SK-N-SH (cell line): Measurements from ENCODE around the gene OR2AT4. TPM values are rescaled to one million over a fixed set of nuclear protein-coding genes. Genes with fewer than 3 reads are reported as not detected.

Experiments used
- CTCF ChIA-PET: fragments of 300-600, 350-600 bp; formaldehyde crosslinking; extraction: SDS; loops from one replicate; lab custom pipeline; 2021; lab: Yijun Ruan, JAX
- POLR2A ChIA-PET: fragments of 350-600 bp; sonication (Branson Sonifier 250); formaldehyde crosslinking; extraction: SDS; loops from one replicate; lab custom pipeline; 2020; ENCODE audit warnings: antibody characterized with exemption, inconsistent platforms; lab: Yijun Ruan, JAX
- DNase-seq: peaks from one replicate; pipeline ENCODE4 v3.0.0; 2012
- H2AFZ ChIP-seq: fragments of 200-600 bp; sonication (generic); 2 replicates; pipeline ENCODE4 v1.8.1; 2016; ENCODE audit warnings: antibody characterized with exemption, mild to moderate bottlenecking, low read depth
- H3F3A ChIP-seq: fragments of 200-600 bp; sonication (generic); replicated peaks from 2 replicates; pipeline ENCODE3; 2016; ENCODE audit warnings: antibody characterized with exemption, mild to moderate bottlenecking; ENCODE audit not compliant: insufficient read depth
- H3K27ac ChIP-seq, 2 experiments: fragments of 200-500 bp in 1 of 2; fragments of 200-600 bp in 1 of 2; sonication (Bioruptor generic) in 1 of 2; sonication (generic), shearing (Covaris generic) in 1 of 2; 2 replicates each; pipeline versions ENCODE4 v1.5.1 to v1.6.1; 2014 to 2016; ENCODE audit warnings: low read depth in 2 of 2, inconsistent platforms in 1 of 2, low read length in 1 of 2, mild to moderate bottlenecking in 1 of 2, mixed read lengths in 1 of 2
- H3K27me3 ChIP-seq: fragments of 200-600 bp; sonication (generic), shearing (Covaris generic); 2 replicates; pipeline ENCODE4 v1.6.1; 2016; ENCODE audit warnings: mixed run types; ENCODE audit not compliant: insufficient read depth
- H3K36me3 ChIP-seq, 2 experiments: fragments of 200-500 bp in 1 of 2; fragments of 200-600 bp in 1 of 2; sonication (Bioruptor generic) in 1 of 2; sonication (generic) in 1 of 2; replicated peaks in 1 of 2; 2 replicates each; pipeline versions ENCODE3 to v1.5.1; 2014 to 2016; ENCODE audit warnings: low read length in 1 of 2, mild to moderate bottlenecking in 1 of 2; ENCODE audit not compliant: insufficient read depth in 2 of 2, control insufficient read depth in 1 of 2
- H3K4me1 ChIP-seq, 2 experiments: fragments of 200-500 bp in 1 of 2; fragments of 200-600 bp in 1 of 2; sonication (Bioruptor generic) in 1 of 2; sonication (generic), shearing (Covaris generic) in 1 of 2; 2 replicates each; pipeline versions ENCODE4 v1.5.1 to v1.6.1; 2014 to 2016; ENCODE audit warnings: low read depth in 1 of 2, low read length in 1 of 2, mixed run types in 1 of 2; ENCODE audit not compliant: insufficient read depth in 2 of 2, control insufficient read depth in 1 of 2
- H3K4me2 ChIP-seq: fragments of 200-600 bp; sonication (generic), shearing (Covaris generic); 2 replicates; pipeline ENCODE4 v1.6.1; 2017; ENCODE audit warnings: mixed run types
- H3K4me3 ChIP-seq, 2 experiments: fragments of 200-500 bp in 1 of 2; fragments of 200-600 bp in 1 of 2; sonication (Bioruptor generic) in 1 of 2; sonication (generic), shearing (Covaris generic) in 1 of 2; 2 replicates each; pipeline versions ENCODE4 v1.5.1 to v1.8.1; 2014 to 2016; ENCODE audit warnings: low read depth in 2 of 2, inconsistent platforms in 1 of 2, low read length in 1 of 2, mild to moderate bottlenecking in 1 of 2, mixed read lengths in 1 of 2, moderate library complexity in 1 of 2
- H3K79me2 ChIP-seq: fragments of 200-600 bp; sonication (generic); 2 replicates; pipeline ENCODE4 v1.8.1; 2017; ENCODE audit warnings: mild to moderate bottlenecking; ENCODE audit not compliant: insufficient read depth
- H3K9ac ChIP-seq: fragments of 200-600 bp; sonication (generic); 2 replicates; pipeline ENCODE4 v1.6.1; 2017; ENCODE audit warnings: mixed run types
- H3K9me2 ChIP-seq: fragments of 200-600 bp; sonication (generic); 2 replicates; pipeline ENCODE4 v1.6.1; 2017; ENCODE audit warnings: mixed run types
- H3K9me3 ChIP-seq: fragments of 200-600 bp; sonication (generic); 2 replicates; pipeline ENCODE4 v1.6.1; 2017; ENCODE audit warnings: mixed run types, mild to moderate bottlenecking, moderate library complexity
- H4K20me1 ChIP-seq: fragments of 200-600 bp; sonication (generic); 2 replicates; pipeline ENCODE4 v1.6.1; 2017; ENCODE audit warnings: mild to moderate bottlenecking, mixed run types; ENCODE audit not compliant: insufficient read depth
- CTCF ChIP-seq: fragments of 200-600 bp; sonication (generic); IDR thresholded peaks from 2 replicates; pipeline ENCODE4 v1.6.1; 2017; ENCODE audit warnings: antibody characterized with exemption, mild to moderate bottlenecking, moderate library complexity
- ELF1 ChIP-seq: IDR thresholded peaks from 2 replicates; pipeline ENCODE4 v1.4.0; 2012
- EP300 ChIP-seq, 2 experiments: IDR thresholded peaks; 2 replicates each; pipeline versions ENCODE4 v1.4.0 to v1.6.1; 2012; ENCODE audit warnings: borderline replicate concordance in 1 of 2, low read depth in 1 of 2, low read length in 1 of 2
- EZH2phosphoT487 ChIP-seq: fragments of 200-600 bp; sonication (generic); IDR thresholded peaks from 2 replicates; pipeline ENCODE4 v1.6.1; 2017; ENCODE audit warnings: low read depth, mixed run types, mild to moderate bottlenecking, antibody characterized with exemption, moderate library complexity, borderline replicate concordance
- FOXM1 ChIP-seq: IDR thresholded peaks from 2 replicates; pipeline ENCODE4 v1.4.0; 2012; ENCODE audit warnings: low read depth, mild to moderate bottlenecking
- GATA2 ChIP-seq: sonication (generic); formaldehyde crosslinking; IDR thresholded peaks from 2 replicates; pipeline ENCODE4 v1.5.0; 2020; ENCODE audit warnings: mild to moderate bottlenecking, missing genetic modification reagents
- MAX ChIP-seq: IDR thresholded peaks from 2 replicates; pipeline ENCODE4 v1.4.0; 2012; ENCODE audit warnings: low read depth
- NRF1 ChIP-seq: IDR thresholded peaks from 2 replicates; pipeline ENCODE4 v1.6.1; 2012; ENCODE audit warnings: low read depth, mild to moderate bottlenecking, low read length
- RAD21 ChIP-seq: IDR thresholded peaks from 2 replicates; pipeline ENCODE4 v1.6.1; 2012; ENCODE audit warnings: mild to moderate bottlenecking, low read length
- REST ChIP-seq: IDR thresholded peaks from 2 replicates; pipeline ENCODE4 v1.6.1; 2012; ENCODE audit warnings: mild to moderate bottlenecking, low read depth, low read length, moderate library complexity
- RFX5 ChIP-seq: IDR thresholded peaks from 2 replicates; pipeline ENCODE4 v1.6.1; 2012; ENCODE audit warnings: mild to moderate bottlenecking, improper control_type of control experiment, low read length
- TAF1 ChIP-seq: IDR thresholded peaks from 2 replicates; pipeline ENCODE4 v1.6.1; 2012; ENCODE audit warnings: low read depth, mild to moderate bottlenecking, low read length, moderate library complexity, borderline replicate concordance
- TCF12 ChIP-seq: IDR thresholded peaks from 2 replicates; pipeline ENCODE4 v1.4.0; 2012
- TEAD4 ChIP-seq: IDR thresholded peaks from 2 replicates; pipeline ENCODE4 v1.4.0; 2012; ENCODE audit warnings: mild to moderate bottlenecking, borderline replicate concordance; ENCODE audit not compliant: insufficient read depth
- USF1 ChIP-seq: IDR thresholded peaks from 2 replicates; pipeline ENCODE4 v1.4.0; 2012; ENCODE audit warnings: low read depth, borderline replicate concordance
- whole genome bisulfite sequencing: methylation state at CpG from one replicate; pipeline ENCODE4 v1.1.6; 2017; ENCODE audit warnings: low lambda C conversion rate; 5-methylcytosine and 5-hydroxymethylcytosine counted together
- polyA plus RNA-seq, 3 experiments: library from polyadenylated mRNA; depleted of rRNA; stranded (reverse); fragments of >200 nt; gene quantifications; 2 replicates each; pipeline ENCODE4 v1.2.3, GENCODE V29; 2012

The OR2AT4 gene
- polyA plus RNA-seq, 1 of the 3 experiments (the other 2 are of a cell fraction), result not detected

- H4K20me1 ChIP-seq, result no peaks in the 10 kb centered on the region
- no peak for TF ChIP-seq TEAD4
- no peak for TF ChIP-seq FOXM1
- TF ChIP-seq RFX5, result no peak
- TF ChIP-seq EZH2phosphoT487, result no peak
- TF ChIP-seq MAX, result no peak
- TF ChIP-seq REST, result no peak
- no peak for TF ChIP-seq USF1
- no peak for TF ChIP-seq ELF1
- no peak for TF ChIP-seq EP300 (IDR thresholded peaks at IDR 0.05; ENCODE audit: borderline replicate concordance in 1 of 2, low read depth in 1 of 2, low read length in 1 of 2)
- no peak for TF ChIP-seq RAD21
- no peak for TF ChIP-seq NRF1
- no peak for TF ChIP-seq TAF1
- TF ChIP-seq GATA2 (CRISPR knock-in tag), result no peak
- no peak for TF ChIP-seq CTCF
- no peak for TF ChIP-seq TCF12
- TF ChIP-seq, all 33 proteins: peak for 0
- no peaks in the 10 kb centered on the region for H3K9me3 ChIP-seq
- 87% methylated on average over 5 of the region's 5 CpGs for WGBS
- H3K79me2 ChIP-seq, result no peaks in the 10 kb centered on the region
- H3K36me3 ChIP-seq, result no peaks in the 10 kb centered on the region
- no peak overlapping the region for H2AFZ ChIP-seq
- H3K4me3 ChIP-seq, result no peak overlapping the region
- H3K9ac ChIP-seq, result no peak overlapping the region
- no peaks in the 10 kb centered on the region for H3F3A ChIP-seq
- ChIA-PET CTCF (interaction anchor here (0.9 to 3.8 kb wide), 6 partner anchors 12 to 213 kb away, joined by 3 to 27 read pairs (median 13); no protein-coding TSS in a partner anchor), POLR2A (no interaction called here)
- H3K4me1 ChIP-seq, result peaks cover 6 to 7% of the 10 kb centered on the region in 2 experiments; a peak in 2 of 4 replicates
- no peak overlapping the region for H3K4me2 ChIP-seq
- no peaks in the 10 kb centered on the region for H3K27me3 ChIP-seq
- DNase-seq, result no peak
- H3K9me2 ChIP-seq, result no peaks in the 10 kb centered on the region
- H3K27ac ChIP-seq, result no peak overlapping the region
Observed at GRCh38 chr11:75035256-75035655, 61.4 kb downstream of the OR2AT4 start.
